ENCODE data around the gene RPS19. TPM values are rescaled to one million over a fixed set of nuclear protein-coding genes. Genes with fewer than 3 reads are reported as not detected.

Gene RPS19
- total RNA-seq, 1 donor from 2014 or later = 1,667 TPM

GRCh38 chr19:41843371-41843770 lies 16.7 kb upstream of the RPS19 start:
- H3K27me3 ChIP-seq = peaks cover 9% of the 10 kb centered on the region
- H3K4me3 ChIP-seq = no peak overlapping the region
- H3K9me3 ChIP-seq = no peaks in the 10 kb centered on the region
- TF ChIP-seq CTCF (IDR thresholded peaks at IDR 0.05) = no peak
- no peak overlapping the region for H3K27ac ChIP-seq
- DNase-seq = peak; percentile 52
- no peaks in the 10 kb centered on the region for H3K36me3 ChIP-seq
- no peak for ATAC-seq
- intact Hi-C loops (cut with DNase I) = no loop called here
- H3K4me1 ChIP-seq = no peaks in the 10 kb centered on the region

DNA sequence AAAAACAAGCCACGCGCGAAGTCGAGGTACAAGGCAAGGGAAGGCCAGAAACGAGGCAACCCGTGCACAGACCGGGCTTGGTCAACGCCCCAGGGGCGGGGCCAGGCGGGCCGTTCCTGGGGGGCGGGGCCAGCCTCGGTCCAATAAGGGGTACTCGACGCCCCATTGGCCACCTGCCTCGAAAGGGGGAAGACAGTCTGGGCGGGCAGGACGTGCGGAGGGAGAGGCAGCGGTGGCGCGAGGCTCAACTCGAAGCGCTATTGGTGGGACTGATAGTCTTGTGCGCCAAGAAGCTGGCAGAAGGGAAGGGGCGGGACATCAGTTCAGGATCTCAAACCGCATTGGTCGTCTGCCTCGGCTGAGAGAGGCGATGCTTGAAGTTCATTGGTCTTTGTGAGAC lies 15.5 kb upstream of the RPS19 start, which contains the start of gene LYPD4:
Gene LYPD4 (minus strand): TSS at position 83 of the 400 bp plus-strand sequence. CDS start 5,398 bp downstream, outside the sequence.
- TF ChIP-seq CTCF (IDR thresholded peaks at IDR 0.05) = no peak
- intact Hi-C loops (cut with DNase I) = no loop called here
- ATAC-seq (no peak), DNase-seq (peak; percentile 57)
- Histone ChIP-seq H3K27me3 (no peaks in the 10 kb centered on the region), H3K27ac (no peak within 1 kb of the TSS), H3K36me3 (no peaks in the 10 kb centered on the region), H3K9me3 (no peaks in the 10 kb centered on the region), H3K4me3 (no peak within 1 kb of the TSS), H3K4me1 (no peaks in the 10 kb centered on the region)

GRCh38 chr19:41845001-41845050 lies 15.2 kb upstream of the RPS19 start, which contains the start of gene DMRTC2:
Gene DMRTC2 (plus strand): TSS chr19:41845042. CDS start chr19:41847429, 2,387 bp downstream.
- no peak within 1 kb of the TSS for H3K27ac ChIP-seq
- intact Hi-C loops (cut with DNase I) = no loop called here
- no peak within 1 kb of the TSS for H3K4me3 ChIP-seq
- H3K27me3 ChIP-seq = no peaks in the 10 kb centered on the region
- H3K4me1 ChIP-seq = no peaks in the 10 kb centered on the region
- DNase-seq (no peak), ATAC-seq (no peak)
- no peaks in the 10 kb centered on the region for H3K36me3 ChIP-seq
- no peaks in the 10 kb centered on the region for H3K9me3 ChIP-seq
- no peak for TF ChIP-seq CTCF (IDR thresholded peaks at IDR 0.05)

- no peak overlapping the region for H3K27ac ChIP-seq
- DNase-seq (peak; percentile 40), ATAC-seq (no peak)
- H3K4me1 ChIP-seq = no peaks in the 10 kb centered on the region
- H3K36me3 ChIP-seq = no peaks in the 10 kb centered on the region
- intact Hi-C loops (cut with DNase I) = no loop called here
- H3K4me3 ChIP-seq = no peak overlapping the region
- no peak for TF ChIP-seq CTCF (IDR thresholded peaks at IDR 0.05)
- H3K9me3 ChIP-seq = no peaks in the 10 kb centered on the region
- H3K27me3 ChIP-seq = no peaks in the 10 kb centered on the region
Observed at GRCh38 chr19:41845051-41845590, 14.9 kb upstream of the RPS19 start.

DNA sequence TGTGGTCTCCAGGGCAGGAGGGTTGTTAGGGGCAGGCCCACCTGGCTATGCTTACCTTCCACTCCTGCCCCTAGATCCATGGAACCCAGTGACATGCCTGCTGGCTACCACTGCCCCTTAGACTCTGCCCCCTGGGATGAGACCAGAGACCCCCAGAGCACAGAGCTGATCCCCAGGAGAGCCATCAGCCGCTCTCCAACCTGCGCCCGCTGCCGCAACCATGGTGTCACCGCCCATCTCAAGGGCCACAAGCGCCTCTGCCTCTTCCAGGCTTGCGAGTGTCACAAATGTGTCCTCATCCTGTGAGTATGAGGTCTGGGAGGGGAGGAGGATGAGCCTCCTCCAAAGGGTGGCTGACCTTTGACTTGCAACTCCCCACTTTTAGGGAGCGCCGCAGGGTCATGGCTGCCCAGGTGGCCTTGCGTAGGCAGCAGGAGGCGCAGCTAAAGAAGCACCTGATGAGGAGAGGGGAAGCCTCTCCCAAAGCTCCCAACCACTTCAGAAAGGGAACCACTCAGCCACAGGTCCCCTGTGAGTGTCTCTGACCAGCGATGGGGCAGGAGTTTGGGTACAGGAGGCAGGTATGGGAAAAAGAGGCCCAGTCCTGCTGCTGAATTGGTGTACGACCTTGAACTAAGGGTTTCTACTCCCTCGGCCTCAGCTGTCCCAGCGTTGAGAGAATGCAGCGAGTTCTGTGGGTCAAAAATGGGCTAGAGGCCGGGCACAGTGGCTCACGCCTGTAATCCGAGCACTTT lies 12.5 kb upstream of the RPS19 start:
- Histone ChIP-seq H3K9me3 (no peaks in the 10 kb centered on the region), H3K27me3 (peaks cover 15% of the 10 kb centered on the region), H3K4me1 (no peaks in the 10 kb centered on the region), H3K4me3 (no peak overlapping the region), H3K27ac (no peak overlapping the region), H3K36me3 (no peaks in the 10 kb centered on the region)
- TF ChIP-seq CTCF (IDR thresholded peaks at IDR 0.05) = no peak
- intact Hi-C loops (cut with DNase I) = no loop called here
- no peak for ATAC-seq
- DNase-seq = peak; percentile 60

GRCh38 chr19:41848666-41849065 lies 11.4 kb upstream of the RPS19 start:
- TF ChIP-seq CTCF (IDR thresholded peaks at IDR 0.05) = no peak
- H3K4me1 ChIP-seq = no peaks in the 10 kb centered on the region
- no peaks in the 10 kb centered on the region for H3K36me3 ChIP-seq
- ATAC-seq = no peak
- DNase-seq = peak; percentile 32
- H3K27ac ChIP-seq = no peak overlapping the region
- H3K9me3 ChIP-seq = no peaks in the 10 kb centered on the region
- H3K4me3 ChIP-seq = no peak overlapping the region
- intact Hi-C loops (cut with DNase I) = no loop called here
- H3K27me3 ChIP-seq = peaks cover 15% of the 10 kb centered on the region

Measured in upper lobe of right lung (tissue), 1 donor.